RWPE1 (cell line): ENCODE data around the gene KIF15.
"Not testable (repeated sequence)": the region's sequence is repeated elsewhere in the genome, so short reads cannot be mapped to it uniquely, and the experiment has no call there.

ENCODE experiments used
- CTCF ChIA-PET: fragments of 350-600 bp; sonication (Branson Sonifier 250); formaldehyde crosslinking; extraction: SDS; loops from one replicate; lab custom pipeline; 2021; lab: Yijun Ruan, JAX
- POLR2A ChIA-PET: fragments of 400-600 bp; formaldehyde crosslinking; extraction: SDS; loops from one replicate; lab custom pipeline; 2020; ENCODE audit warnings: antibody characterized with exemption; ENCODE audit not compliant: low non-redundant PET; lab: Yijun Ruan, JAX
- DNase-seq: peaks from one replicate; pipeline ENCODE4 v3.0.0; 2012; ENCODE audit warnings: low spot score
- H3K27ac ChIP-seq: fragments of 450-650 bp; 2 replicates; pipeline ENCODE4 v1.5.1; 2017
- CTCF ChIP-seq: fragments of 450-650 bp; conservative IDR thresholded peaks from 2 replicates; pipeline ENCODE4 v1.5.1; 2017; ENCODE audit warnings: low read depth, mild to moderate bottlenecking

Gene KIF15

GRCh38 chr3:44772099-44772442 lies 10.5 kb downstream of the KIF15 start:
- TF ChIP-seq CTCF = no peak
- ChIA-PET POLR2A (no interaction called here), CTCF (no interaction called here)
- no peak for DNase-seq
- H3K27ac ChIP-seq = no peak overlapping the region

GRCh38 chr3:44782891-44783290 lies 21.3 kb downstream of the KIF15 start:
- CTCF ChIA-PET = no interaction called here
- POLR2A ChIA-PET = no interaction called here
- no peak overlapping the region for H3K27ac ChIP-seq
- no peak for TF ChIP-seq CTCF
- no peak for DNase-seq

- CTCF ChIA-PET = no interaction called here
- POLR2A ChIA-PET = no interaction called here
- no peak overlapping the region for H3K27ac ChIP-seq
- TF ChIP-seq CTCF = no peak
- DNase-seq = no peak
These were observed 33.6 kb downstream of the KIF15 start for GRCh38 chr3:44795197-44795596.

- CTCF ChIA-PET = no interaction called here
- no peak overlapping the region for H3K27ac ChIP-seq
- no peak for DNase-seq
- POLR2A ChIA-PET = no interaction called here
- TF ChIP-seq CTCF = no peak
These were observed 40.4 kb downstream of the KIF15 start for GRCh38 chr3:44802011-44802410.

- no peak for DNase-seq
- TF ChIP-seq CTCF = no peak
- H3K27ac ChIP-seq = no peak overlapping the region
- ChIA-PET CTCF (no interaction called here), POLR2A (no interaction called here)
These were observed 41.7 kb downstream of the KIF15 start for GRCh38 chr3:44803298-44803697.

GRCh38 chr3:44805960-44806359 lies 44.4 kb downstream of the KIF15 start:
- DNase-seq = no peak
- no peak overlapping the region for H3K27ac ChIP-seq
- no peak for TF ChIP-seq CTCF
- ChIA-PET CTCF (no interaction called here), POLR2A (no interaction called here)

- ChIA-PET POLR2A (no interaction called here), CTCF (interaction anchor here (0.7 kb wide), 1 partner anchor 1089 kb away, joined by 3 read pairs; no protein-coding TSS in a partner anchor)
- no peak overlapping the region for H3K27ac ChIP-seq
- TF ChIP-seq CTCF = no peak
- DNase-seq = no peak
These were observed 53.2 kb downstream of the KIF15 start for GRCh38 chr3:44814751-44815150.

- DNase-seq, H3K27ac ChIP-seq, CTCF ChIA-PET, POLR2A ChIA-PET: not testable (repeated sequence)
These were observed 54.7 kb downstream of the KIF15 start for GRCh38 chr3:44816334-44816733.

GRCh38 chr3:44821206-44821605 lies 59.6 kb downstream of the KIF15 start:
- DNase-seq, CTCF ChIA-PET, POLR2A ChIA-PET, H3K27ac ChIP-seq: not testable (repeated sequence)
